GM23338 (cell line): ENCODE measurements around the gene TTC9C. TPM values are rescaled to one million over a fixed set of nuclear protein-coding genes. Genes with fewer than 3 reads are reported as not detected.
A peak's percentile ranks its signal among the peaks of the same experiment; 100 is the strongest.

ENCODE experiments used
- ATAC-seq: fragments of 200-7000 bp; cut with Tn5 transposase; 3 replicates; pipeline ENCODE4 v1.9.1; 2020
- DNase-seq: peaks from one replicate; pipeline ENCODE4 v3.0.0-alpha.2; 2015; ENCODE audit warnings: low spot score
- H2AFZ ChIP-seq: fragments of 200-600 bp; sonication (generic); 2 replicates; pipeline ENCODE4 v1.8.0; 2016; ENCODE audit warnings: antibody characterized with exemption, mild to moderate bottlenecking, moderate library complexity
- H3F3A ChIP-seq: fragments of 200-600 bp; sonication (generic); replicated peaks from 2 replicates; pipeline ENCODE4 v1.8.0; 2017; ENCODE audit warnings: antibody characterized with exemption, mixed run types, low read depth
- H3K27ac ChIP-seq: fragments of 200-600 bp; sonication (generic); 2 replicates; pipeline ENCODE4 v1.6.1; 2016; ENCODE audit warnings: low read depth
- H3K27me3 ChIP-seq: fragments of 200-600 bp; sonication (generic); 2 replicates; pipeline ENCODE4 v1.8.0; 2016; ENCODE audit warnings: mild to moderate bottlenecking, mixed run types, moderate library complexity; ENCODE audit not compliant: insufficient read depth
- H3K36me3 ChIP-seq: fragments of 200-600 bp; sonication (generic); 2 replicates; pipeline ENCODE4 v1.8.0; 2016; ENCODE audit warnings: mild to moderate bottlenecking; ENCODE audit not compliant: insufficient read depth
- H3K4me1 ChIP-seq: fragments of 200-600 bp; sonication (generic); 2 replicates; pipeline ENCODE4 v1.8.0; 2016; ENCODE audit warnings: mild to moderate bottlenecking, moderate library complexity; ENCODE audit not compliant: insufficient read depth
- H3K4me2 ChIP-seq: fragments of 200-600 bp; sonication (generic); 2 replicates; pipeline ENCODE4 v1.7.1; 2017; ENCODE audit warnings: mixed run types
- H3K4me3 ChIP-seq: fragments of 200-600 bp; sonication (generic); 2 replicates; pipeline ENCODE4 v1.6.1; 2016; ENCODE audit warnings: mixed run types
- H3K79me2 ChIP-seq: fragments of 200-600 bp; sonication (generic); replicated peaks from 2 replicates; pipeline ENCODE4 v1.8.0; 2017; ENCODE audit warnings: mild to moderate bottlenecking; ENCODE audit not compliant: insufficient read depth
- H3K9me2 ChIP-seq: fragments of 200-600 bp; sonication (generic); 2 replicates; pipeline ENCODE4 v1.8.0; 2017; ENCODE audit not compliant: insufficient read depth
- H4K20me1 ChIP-seq: fragments of 200-600 bp; sonication (generic); replicated peaks from 2 replicates; pipeline ENCODE4 v1.8.0; 2017; ENCODE audit warnings: mild to moderate bottlenecking; ENCODE audit not compliant: insufficient read depth
- H3K27ac Mint-ChIP-seq: 2 replicates; pipeline ENCODE4 v1.8.0; 2020; ENCODE audit warnings: inconsistent platforms, mild to moderate bottlenecking, moderate library complexity, mixed read lengths
- H3K27me3 Mint-ChIP-seq: 3 replicates; pipeline ENCODE4 v1.8.0; 2022; ENCODE audit warnings: low read depth, mild to moderate bottlenecking, moderate library complexity, mixed read lengths, inconsistent platforms; ENCODE audit not compliant: insufficient read depth, poor library complexity
- H3K36me3 Mint-ChIP-seq: 3 replicates; pipeline ENCODE4 v1.8.0; 2021; ENCODE audit warnings: low read depth, mild to moderate bottlenecking, inconsistent platforms, moderate library complexity, mixed read lengths
- H3K4me1 Mint-ChIP-seq: 3 replicates; pipeline ENCODE4 v1.8.0; 2020; ENCODE audit warnings: mild to moderate bottlenecking, inconsistent platforms, mixed read lengths
- H3K4me3 Mint-ChIP-seq: 3 replicates; pipeline ENCODE4 v1.8.0; 2021; ENCODE audit warnings: moderate library complexity, mild to moderate bottlenecking, inconsistent platforms, mixed read lengths
- H3K9me3 Mint-ChIP-seq: 3 replicates; pipeline ENCODE4 v1.8.0; 2020; ENCODE audit warnings: moderate library complexity, mild to moderate bottlenecking, inconsistent platforms, mixed read lengths
- EZH2 ChIP-seq: fragments of 200-600 bp; sonication (generic); IDR thresholded peaks from one replicate; pipeline ENCODE4 v1.8.0; 2017; ENCODE audit warnings: antibody characterized with exemption, mild to moderate bottlenecking, low read depth; ENCODE audit not compliant: unreplicated experiment
- EZH2phosphoT487 ChIP-seq: fragments of 200-600 bp; sonication (generic); IDR thresholded peaks from one replicate; pipeline ENCODE4 v1.8.1; 2018; ENCODE audit warnings: antibody characterized with exemption; ENCODE audit not compliant: unreplicated experiment
- JUNB ChIP-seq: IDR thresholded peaks from one replicate; pipeline ENCODE4 v1.6.1; 2016; ENCODE audit warnings: antibody characterized with exemption; ENCODE audit not compliant: unreplicated experiment
- POLR2AphosphoS5 ChIP-seq: IDR thresholded peaks from 2 replicates; pipeline ENCODE4 v1.6.1; 2016; ENCODE audit warnings: antibody characterized with exemption, low read depth
- REST ChIP-seq: IDR thresholded peaks from one replicate; pipeline ENCODE4 v1.6.1; 2018; ENCODE audit warnings: antibody characterized with exemption; ENCODE audit not compliant: unreplicated experiment
- STAT1 ChIP-seq: IDR thresholded peaks from one replicate; pipeline ENCODE4 v1.6.1; 2016; ENCODE audit warnings: antibody characterized with exemption; ENCODE audit not compliant: unreplicated experiment
- ZNF331 ChIP-seq: fragments of 250-450 bp; sonication (Bioruptor Pico); IDR thresholded peaks from 2 replicates; pipeline ENCODE4 v1.5.0; 2020; ENCODE audit warnings: low read depth, mild to moderate bottlenecking, moderate library complexity
- polyA plus RNA-seq: library from polyadenylated mRNA; unstranded; fragments of >200 nt; fragmentation: Nextera tagmentation; extraction: Ambion mirVana; gene quantifications from 2 replicates; pipeline ENCODE4 v1.2.1, GENCODE V29; 2016
- total RNA-seq: library from RNA; depleted of rRNA; stranded (reverse); fragments of >200 nt; shearing (Covaris generic); gene quantifications from 2 replicates; pipeline ENCODE4 v1.2.3, GENCODE V29; 2014
- TF ChIP-seq, protein P1 (sequence below): fragments of 250-450 bp; sonication (Bioruptor Pico); IDR thresholded peaks from 2 replicates; pipeline ENCODE4 v1.5.0; 2020; ENCODE audit warnings: mild to moderate bottlenecking, moderate library complexity

The TTC9C gene
- total and polyA plus RNA-seq, 2 experiments from 2014 or later: 27.5 to 42.0 TPM

DNA sequence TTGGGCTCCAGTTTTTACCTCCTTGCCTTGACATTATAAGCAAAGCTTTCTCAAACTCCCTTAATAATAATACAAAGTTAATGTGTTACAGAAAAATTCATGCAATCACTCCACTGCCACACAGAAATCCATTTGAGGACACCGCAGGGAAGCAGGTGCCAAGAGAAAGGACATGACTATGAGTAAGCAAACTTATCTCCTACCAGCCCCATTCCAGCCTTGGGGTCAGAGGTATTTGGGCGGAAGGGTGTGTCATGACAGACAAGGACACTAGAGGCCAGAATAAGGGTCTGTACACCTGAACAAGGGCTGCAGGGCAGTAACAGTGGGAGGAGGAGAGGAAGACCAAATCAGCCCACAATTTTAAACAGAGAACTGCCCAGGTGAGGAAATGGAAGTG is 14.9 kb upstream of the TTC9C start (continued):
- TF ChIP-seq EZH2phosphoT487: no peak
- no peak for TF ChIP-seq POLR2AphosphoS5
- TF ChIP-seq STAT1: no peak
- TF ChIP-seq, protein P1, sequence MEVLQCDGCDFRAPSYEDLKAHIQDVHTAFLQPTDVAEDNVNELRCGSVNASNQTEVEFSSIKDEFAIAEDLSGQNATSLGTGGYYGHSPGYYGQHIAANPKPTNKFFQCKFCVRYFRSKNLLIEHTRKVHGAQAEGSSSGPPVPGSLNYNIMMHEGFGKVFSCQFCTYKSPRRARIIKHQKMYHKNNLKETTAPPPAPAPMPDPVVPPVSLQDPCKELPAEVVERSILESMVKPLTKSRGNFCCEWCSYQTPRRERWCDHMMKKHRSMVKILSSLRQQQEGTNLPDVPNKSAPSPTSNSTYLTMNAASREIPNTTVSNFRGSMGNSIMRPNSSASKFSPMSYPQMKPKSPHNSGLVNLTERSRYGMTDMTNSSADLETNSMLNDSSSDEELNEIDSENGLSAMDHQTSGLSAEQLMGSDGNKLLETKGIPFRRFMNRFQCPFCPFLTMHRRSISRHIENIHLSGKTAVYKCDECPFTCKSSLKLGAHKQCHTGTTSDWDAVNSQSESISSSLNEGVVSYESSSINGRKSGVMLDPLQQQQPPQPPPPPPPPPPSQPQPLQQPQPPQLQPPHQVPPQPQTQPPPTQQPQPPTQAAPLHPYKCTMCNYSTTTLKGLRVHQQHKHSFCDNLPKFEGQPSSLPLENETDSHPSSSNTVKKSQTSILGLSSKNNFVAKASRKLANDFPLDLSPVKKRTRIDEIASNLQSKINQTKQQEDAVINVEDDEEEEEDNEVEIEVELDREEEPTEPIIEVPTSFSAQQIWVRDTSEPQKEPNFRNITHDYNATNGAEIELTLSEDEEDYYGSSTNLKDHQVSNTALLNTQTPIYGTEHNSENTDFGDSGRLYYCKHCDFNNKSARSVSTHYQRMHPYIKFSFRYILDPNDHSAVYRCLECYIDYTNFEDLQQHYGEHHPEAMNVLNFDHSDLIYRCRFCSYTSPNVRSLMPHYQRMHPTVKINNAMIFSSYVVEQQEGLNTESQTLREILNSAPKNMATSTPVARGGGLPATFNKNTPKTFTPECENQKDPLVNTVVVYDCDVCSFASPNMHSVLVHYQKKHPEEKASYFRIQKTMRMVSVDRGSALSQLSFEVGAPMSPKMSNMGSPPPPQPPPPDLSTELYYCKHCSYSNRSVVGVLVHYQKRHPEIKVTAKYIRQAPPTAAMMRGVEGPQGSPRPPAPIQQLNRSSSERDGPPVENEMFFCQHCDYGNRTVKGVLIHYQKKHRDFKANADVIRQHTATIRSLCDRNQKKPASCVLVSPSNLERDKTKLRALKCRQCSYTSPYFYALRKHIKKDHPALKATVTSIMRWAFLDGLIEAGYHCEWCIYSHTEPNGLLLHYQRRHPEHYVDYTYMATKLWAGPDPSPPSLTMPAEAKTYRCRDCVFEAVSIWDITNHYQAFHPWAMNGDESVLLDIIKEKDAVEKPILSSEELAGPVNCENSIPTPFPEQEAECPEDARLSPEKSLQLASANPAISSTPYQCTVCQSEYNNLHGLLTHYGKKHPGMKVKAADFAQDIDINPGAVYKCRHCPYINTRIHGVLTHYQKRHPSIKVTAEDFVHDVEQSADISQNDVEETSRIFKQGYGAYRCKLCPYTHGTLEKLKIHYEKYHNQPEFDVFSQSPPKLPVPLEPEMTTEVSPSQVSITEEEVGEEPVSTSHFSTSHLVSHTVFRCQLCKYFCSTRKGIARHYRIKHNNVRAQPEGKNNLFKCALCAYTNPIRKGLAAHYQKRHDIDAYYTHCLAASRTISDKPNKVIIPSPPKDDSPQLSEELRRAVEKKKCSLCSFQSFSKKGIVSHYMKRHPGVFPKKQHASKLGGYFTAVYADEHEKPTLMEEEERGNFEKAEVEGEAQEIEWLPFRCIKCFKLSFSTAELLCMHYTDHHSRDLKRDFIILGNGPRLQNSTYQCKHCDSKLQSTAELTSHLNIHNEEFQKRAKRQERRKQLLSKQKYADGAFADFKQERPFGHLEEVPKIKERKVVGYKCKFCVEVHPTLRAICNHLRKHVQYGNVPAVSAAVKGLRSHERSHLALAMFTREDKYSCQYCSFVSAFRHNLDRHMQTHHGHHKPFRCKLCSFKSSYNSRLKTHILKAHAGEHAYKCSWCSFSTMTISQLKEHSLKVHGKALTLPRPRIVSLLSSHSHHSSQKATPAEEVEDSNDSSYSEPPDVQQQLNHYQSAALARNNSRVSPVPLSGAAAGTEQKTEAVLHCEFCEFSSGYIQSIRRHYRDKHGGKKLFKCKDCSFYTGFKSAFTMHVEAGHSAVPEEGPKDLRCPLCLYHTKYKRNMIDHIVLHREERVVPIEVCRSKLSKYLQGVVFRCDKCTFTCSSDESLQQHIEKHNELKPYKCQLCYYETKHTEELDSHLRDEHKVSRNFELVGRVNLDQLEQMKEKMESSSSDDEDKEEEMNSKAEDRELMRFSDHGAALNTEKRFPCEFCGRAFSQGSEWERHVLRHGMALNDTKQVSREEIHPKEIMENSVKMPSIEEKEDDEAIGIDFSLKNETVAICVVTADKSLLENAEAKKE (CRISPR knock-in tag): no peak
- TF ChIP-seq ZNF331: no peak
- TF ChIP-seq EZH2: no peak

GRCh38 chr11:62715150-62716130 is 12.8 kb upstream of the TTC9C start:
- Histone ChIP-seq H4K20me1 (peaks cover 17% of the 10 kb centered on the region), H3K79me2 (peaks cover 29% of the 10 kb centered on the region), H3K27ac (no peak overlapping the region), H2AFZ (no peak overlapping the region), H3K36me3 (peaks cover 83% of the 10 kb centered on the region), H3K4me2 (no peak overlapping the region), H3K9me2 (no peaks in the 10 kb centered on the region), H3K27me3 (no peaks in the 10 kb centered on the region), H3F3A (peaks cover 65% of the 10 kb centered on the region), H3K4me1 (peaks cover 8% of the 10 kb centered on the region; the same call in 1 of the 2 replicates), H3K4me3 (no peak overlapping the region)
- ATAC-seq (peak; percentile 59), DNase-seq (peak; percentile 31)
- Mint-ChIP-seq H3K4me1 (peaks cover 50% of the 10 kb centered on the region), H3K36me3 (peaks cover 95% of the 10 kb centered on the region), H3K27ac (peak overlapping the region; percentile 24; the same call in 1 of the 2 replicates), H3K9me3 (no peaks in the 10 kb centered on the region), H3K4me3 (no peak overlapping the region; the same call in 2 of the 3 replicates), H3K27me3 (no peaks in the 10 kb centered on the region)
- TF ChIP-seq STAT1 (no peak), POLR2AphosphoS5 (no peak), EZH2phosphoT487 (no peak), REST (no peak), JUNB (no peak)
